ENCODE measurements around the gene NDUFS4.
"Not testable (repeated sequence)": the region's sequence is repeated elsewhere in the genome, so short reads cannot be mapped to it uniquely, and the experiment has no call there.

The NDUFS4 gene

DNA sequence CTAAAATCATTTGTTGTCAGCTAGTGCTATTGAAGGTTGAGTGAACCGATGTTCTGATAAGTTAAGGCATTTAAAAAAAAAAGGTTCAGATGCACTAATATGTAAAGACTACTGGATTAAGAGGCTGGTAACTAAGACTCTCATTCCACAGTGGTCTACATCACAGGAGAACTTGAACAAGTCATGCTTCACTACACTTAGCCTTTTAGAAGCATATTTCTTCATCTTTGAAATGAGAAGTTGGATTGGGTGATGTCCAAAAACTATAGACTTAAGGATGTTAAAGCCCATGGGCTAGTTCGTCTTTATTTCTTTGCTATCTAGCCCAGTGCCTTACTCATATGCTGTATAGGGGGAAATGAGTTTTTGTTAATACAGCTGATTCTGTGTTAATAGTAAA lies 107.2 kb downstream of the NDUFS4 start:
- DNase-seq, result peak in 2 of 4 experiments; percentile 8 to 18

DNA sequence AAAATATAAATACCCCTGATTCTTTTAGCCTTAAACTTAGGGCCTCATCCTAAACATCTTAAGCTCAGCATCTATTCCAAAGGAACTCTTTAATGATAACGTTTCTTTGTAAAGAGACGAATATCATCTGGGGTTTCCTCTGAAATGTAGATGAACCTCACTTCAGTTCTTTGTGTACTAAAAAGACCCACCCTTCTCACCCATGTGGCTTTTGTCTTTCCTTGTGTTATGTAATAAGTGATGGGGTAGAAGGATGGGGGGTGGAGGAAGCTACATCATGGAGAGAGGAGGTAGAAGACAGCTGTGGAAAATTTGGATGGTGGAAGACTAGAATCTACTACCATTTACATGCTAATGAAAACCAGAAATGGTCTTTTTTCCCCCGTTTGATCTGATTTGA lies 111.0 kb downstream of the NDUFS4 start:
- DNase-seq, result no peak

DNA sequence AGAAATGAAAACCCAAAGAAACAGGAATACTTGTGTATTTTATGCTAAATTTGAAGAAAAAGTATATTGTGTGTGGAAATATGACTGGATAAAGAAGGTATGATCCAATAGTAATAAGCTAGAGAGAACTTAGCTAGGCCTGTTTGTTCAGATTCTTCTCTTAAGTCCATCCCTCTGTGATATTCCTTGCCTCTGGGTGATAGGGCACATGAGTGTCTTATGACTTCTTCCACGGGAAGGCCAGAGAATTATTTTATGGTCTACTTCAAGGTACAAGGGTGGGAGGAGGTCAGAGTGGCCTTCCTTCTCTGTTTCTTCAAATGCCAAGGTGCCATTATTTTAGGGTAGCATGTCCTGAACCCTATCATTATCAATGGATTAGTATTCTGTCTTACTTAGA lies 113.7 kb downstream of the NDUFS4 start:
- no peak for DNase-seq

DNA sequence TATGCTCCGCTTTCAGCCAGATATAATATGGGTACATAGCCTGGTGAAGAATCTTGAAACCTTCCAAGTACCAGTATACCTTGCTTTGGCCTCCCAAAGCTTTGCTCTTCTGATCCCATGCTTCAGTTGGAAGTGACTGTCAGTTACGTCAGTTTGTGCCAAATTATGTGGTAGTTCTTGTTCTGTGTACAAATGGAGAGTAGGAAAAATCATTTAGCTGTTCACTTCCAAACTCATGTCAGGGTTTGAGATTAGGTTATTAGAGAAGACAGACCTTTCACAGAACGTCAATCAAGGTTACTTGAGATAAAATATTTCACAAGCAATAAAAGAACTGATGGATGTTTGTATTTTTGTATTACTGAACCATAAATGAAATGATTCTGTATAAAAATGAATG lies 117.2 kb downstream of the NDUFS4 start:
- DNase-seq, result no peak

DNA sequence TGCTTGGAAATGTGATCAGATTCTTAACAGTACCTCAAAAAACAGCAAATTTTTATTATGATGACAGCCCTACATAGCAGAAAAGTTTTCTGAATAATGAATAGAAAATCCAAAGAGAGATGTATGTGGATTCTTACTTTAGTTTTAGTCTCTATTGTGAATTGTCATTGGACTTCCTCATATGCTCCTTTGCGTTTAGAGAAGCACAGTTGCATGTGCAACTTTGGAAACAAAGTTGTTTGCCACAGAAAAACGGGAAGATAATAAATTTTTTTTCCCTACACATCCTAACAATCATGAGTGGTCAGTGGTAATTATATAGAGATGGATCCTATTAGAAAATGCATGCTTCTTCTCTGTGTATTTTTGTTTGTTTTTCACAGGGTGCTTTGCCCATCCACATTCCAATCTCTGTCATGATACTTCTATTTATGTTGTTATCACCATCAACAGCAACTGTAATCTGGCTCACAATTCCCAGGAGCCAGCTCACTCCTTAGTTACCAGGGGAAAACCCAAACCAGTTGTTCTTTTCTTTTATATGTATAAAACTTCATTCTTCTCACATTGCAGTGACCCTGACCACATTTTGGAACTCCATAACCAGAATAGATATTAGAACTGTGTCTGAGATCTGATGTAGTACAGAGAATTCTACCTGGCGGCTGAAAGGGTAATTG lies 118.7 kb downstream of the NDUFS4 start:
- peak in 3 of 4 experiments; percentile 4 to 50 (median 43) for DNase-seq

DNA sequence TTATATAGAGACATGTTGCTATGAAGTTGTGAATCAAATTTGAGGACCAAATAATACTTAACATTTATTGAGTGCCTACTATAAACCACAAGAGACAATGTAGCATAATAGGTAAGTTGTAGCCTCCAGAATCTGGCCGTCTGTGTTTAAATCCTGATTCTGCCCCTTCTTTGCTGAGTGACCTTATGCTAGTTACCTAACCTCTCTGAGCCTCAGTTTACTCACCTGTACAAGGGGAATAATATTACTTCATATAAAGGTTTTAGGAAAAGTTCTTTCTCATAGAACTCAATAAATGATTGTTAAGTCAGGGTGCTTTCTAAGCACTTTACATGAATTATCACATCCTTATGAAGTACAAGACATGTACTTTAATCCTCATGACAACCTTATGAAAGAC lies 120.6 kb downstream of the NDUFS4 start:
- DNase-seq, result no peak

DNA sequence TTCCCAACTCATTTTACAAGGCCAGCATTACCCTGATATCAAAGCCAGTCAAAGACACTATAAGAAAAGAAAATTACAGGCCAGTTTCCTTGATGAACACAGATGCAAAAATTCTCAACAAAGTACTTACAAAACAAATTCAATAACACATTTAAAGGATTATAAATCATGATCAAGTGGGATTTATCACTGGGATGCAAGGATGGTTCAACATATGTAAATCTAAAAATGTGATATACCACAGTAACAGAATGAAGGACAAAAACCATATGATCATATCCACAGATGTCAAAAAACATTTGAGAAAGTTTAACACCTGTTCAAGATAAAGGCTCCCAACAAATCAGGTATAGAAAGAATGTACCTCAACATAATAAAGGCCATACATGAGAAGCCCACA lies 130.6 kb downstream of the NDUFS4 start:
- DNase-seq, result no peak

DNA sequence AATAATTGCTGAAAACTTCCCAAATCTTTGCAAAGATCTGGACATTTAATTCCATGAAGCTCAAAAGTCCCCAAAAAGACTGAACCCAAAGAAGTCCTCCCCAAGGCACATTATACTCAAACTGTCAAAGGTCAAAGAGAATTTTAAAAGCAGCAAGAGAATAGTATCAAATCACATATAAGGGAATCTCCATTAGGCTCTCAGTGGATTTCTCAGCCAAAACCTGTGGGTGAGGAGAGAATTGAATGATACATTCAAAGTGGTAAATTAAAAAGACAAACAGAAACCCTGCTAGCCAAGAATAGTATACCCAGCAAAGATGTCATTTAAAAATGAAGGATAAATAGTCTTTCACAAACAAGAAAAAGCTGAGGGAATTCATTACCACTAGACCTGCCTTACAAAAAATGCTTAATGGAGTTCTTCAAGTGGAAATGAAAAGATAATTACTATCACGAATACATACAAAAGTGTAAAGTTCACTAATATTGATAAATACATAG lies 134.1 kb downstream of the NDUFS4 start:
- no peak for DNase-seq

DNA sequence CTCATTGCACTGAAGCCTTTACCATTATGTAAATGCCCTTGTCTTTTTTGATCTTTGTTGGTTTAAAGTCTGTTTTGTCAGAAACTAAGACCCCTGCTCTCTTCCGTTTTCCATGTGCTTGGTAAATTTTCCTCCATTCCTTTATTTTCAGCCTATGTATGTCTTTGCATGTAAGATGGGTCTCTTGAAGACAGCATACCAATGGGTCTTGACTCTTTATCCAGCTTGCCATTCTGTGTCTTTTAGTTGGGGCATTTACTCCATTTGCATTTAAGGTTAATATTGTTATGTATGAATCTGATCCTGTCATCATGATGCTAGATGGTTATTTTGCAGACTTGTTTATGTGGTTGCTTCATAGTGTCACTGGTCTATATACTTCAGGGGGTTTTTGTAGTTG lies 150.0 kb downstream of the NDUFS4 start:
- not testable (repeated sequence) for DNase-seq

DNA sequence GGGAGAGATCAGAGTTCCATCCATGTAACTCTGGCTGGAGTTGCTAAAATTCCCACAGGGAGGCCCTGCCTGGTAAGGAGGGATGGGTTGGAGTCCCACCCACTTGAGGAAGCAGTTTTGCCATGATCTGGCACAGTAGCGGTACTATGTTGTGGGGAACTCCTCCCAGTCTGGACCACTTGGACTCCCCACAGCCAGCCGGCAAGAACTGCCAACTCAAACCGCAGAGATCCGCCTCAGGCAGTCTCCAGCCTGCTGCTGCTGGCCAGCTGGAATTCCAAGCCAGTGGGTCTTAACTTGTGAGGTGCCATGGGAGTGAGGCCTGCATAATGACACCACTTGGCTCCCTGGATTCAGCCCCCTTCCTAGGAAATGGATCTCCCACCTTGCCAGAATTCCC lies 151.9 kb downstream of the NDUFS4 start:
- DNase-seq, result no peak

DNA sequence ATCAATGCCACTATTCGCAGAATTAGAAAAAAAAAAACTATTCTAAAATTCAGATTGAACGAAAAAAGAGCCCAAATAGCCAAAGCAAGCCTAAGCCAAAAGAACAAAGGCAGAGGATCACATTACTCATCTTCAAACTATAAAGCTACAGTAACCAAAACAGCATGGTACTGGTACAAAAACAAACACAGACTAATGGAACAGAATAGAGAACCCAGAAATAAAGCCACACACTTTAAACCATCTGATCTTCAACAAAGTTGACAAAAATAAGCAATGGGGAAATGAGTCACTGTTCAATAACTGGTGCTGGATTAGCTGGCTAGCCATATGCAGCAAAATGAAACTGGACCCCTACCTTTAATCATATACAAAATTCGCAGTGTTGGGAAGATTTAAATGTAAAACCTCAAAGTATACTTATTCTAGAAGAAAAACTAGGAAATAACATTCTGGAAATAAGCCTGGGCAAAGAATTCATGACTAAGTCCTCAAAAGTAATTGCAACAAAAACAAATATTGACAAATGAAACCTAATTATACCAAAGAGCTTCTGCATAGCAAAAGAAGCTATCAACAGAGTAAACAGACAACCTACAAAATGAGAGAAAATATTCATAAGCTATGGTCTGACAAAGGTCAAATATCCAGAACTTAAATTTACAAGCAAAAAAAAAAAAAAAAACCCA lies 153.7 kb downstream of the NDUFS4 start:
- no peak for DNase-seq

DNA sequence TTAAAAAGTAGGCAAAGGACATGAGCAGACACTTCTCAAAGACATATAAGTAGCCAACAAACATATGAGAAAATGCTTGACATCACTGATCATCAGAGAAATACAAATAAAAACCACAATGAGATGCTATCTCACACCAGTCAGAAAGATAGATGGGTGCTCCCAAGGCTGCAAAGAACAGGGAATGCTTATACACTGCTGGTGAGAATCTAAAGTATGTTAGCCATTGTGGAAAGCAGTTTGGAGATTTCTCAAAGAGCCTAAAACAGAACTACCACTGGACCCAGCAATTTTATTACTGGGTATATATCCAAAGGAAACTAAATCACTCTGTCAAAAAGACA lies 154.2 kb downstream of the NDUFS4 start:
- no peak for DNase-seq

DNA sequence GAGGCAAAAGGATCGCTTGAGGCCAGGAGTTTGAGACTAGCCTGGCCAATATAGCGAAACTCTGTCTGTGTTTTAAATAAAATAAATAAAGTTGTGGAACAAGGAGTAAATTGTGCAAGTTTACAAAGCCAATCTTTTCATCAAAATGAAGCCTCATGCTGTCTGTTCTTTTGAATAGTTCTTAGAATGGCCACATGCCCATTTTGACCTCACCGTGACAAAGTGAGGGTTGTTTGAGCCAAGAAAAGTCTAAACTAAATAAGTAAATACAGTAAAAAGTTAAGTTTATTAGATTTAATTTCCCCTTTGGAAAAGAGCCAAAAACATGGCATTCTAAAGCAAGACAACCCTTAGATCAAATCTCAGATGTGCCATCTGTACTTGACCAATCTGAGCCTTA lies 165.7 kb downstream of the NDUFS4 start:
- no peak for DNase-seq

DNA sequence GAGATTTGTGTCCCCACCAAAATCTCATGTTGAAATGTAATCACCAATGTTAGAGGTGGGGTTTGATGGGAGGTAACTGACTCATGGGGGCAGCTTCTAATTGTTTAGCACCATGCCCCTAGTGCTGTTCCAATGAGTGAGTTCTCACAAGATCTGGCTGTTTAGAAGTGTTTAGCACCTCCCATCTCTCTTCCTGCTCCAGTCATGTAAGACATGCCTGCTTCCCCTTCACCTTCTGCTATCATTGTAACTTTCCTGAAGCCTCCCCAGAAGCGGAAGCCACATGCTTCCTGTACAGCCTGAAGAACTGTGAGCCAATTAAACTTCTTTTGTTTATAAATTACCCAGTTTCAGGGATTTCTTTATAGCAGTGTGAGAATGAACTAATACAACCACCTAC lies 170.5 kb downstream of the NDUFS4 start:
- peak; percentile 5 to 41 (median 18) for DNase-seq
